ENCODE results near the gene CUEDC1.
"Not testable (repeated sequence)": the region's sequence is repeated elsewhere in the genome, so short reads cannot be mapped to it uniquely, and the experiment has no call there.

CUEDC1 gene

DNA sequence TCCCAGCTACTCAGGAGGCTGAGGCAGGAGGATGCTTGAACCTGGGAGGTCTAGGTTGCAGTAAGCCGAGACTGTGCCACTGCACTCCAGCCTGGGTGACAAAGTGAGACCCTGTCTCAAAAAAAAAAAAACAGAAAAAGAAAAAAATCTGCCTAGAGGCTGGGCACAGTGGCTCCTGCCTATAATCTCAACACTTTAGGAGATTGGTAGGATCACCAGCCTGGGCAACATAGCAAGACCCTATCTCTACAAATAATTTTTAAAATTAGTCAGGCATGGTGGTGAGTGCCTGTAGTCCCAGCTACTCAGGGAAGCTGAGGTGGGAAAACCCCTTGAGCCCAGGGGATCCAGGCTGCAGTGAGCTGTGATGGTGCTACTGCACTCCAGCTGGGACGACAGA lies 17.7 kb downstream of the CUEDC1 start:
- no peak for DNase-seq

DNA sequence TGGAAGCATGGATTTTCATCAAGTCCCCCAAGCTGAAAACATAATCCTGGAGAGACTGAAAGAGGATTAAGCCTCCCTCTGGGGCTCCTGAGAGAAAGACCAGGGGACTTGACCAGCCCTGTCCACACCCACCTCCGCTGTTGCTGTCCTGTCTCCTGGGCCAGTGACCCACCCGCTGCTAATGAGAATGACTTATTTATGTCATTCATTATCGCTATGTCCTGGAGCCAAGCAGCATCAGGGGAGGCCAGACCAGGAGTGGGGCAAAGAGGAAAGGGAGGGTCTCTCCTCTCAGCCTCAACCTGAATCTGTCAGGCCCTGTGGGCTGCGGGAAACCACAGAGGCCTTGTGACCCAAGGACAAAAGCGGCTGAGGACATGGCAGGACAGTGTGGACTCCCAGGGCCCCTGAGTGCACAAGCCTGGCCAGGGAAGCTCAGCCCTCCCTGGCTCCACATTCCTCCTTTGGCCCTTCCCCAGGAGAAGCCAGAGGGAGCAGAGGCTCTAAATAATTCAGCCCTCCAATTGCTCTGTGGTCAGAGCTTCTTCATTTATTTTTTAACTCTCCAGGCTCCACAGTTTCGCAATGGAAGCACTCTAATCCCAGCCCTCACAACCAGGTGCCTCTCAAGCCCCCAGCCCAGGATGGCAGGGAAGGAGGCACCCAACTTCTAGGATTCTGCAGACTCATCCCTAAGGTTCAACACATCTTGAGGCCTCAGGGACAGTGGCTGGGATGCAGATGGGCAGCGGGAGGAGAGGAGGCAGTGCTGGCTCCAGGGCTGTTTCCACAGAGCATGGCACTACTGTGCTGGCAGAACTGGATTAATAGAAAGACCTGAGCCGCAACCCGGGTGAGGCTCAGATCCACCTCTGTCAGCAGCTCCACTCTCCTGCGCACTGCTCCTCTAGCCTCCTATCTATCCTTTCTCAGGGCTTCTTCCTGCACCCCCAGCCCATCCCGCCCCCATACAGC lies 19.1 kb downstream of the CUEDC1 start:
- no peak for DNase-seq

DNA sequence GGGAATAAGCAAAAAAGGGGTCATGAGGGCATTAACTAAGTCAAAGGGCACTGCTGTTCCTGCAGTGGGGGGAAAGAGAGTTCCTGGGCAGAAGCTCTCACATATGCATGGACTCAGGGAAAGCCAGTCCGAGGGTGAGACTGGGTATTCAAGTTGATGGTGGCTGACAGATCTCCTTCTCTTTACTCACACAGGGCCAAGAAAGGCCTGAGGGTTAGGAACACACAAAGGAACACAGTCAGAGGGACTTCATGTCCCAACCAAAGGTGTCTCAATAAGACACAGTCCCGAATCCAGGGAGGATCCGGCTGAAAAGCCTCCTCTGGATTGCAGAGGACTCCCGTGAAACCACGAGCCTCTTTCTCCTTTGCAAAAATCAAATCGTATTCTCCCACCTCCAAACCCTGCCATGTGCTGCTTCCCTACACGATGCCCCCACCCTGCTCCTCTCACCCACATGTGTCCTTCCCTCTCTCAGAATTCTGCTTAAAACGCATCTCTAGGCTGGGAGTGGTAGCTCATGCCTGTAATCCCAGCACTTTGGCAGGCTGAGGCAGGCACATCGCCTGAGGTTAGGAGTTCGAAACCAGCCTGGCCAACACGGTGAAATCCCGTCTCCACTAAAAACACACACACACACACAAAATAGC lies 23.6 kb downstream of the CUEDC1 start:
- no peak for DNase-seq

DNA sequence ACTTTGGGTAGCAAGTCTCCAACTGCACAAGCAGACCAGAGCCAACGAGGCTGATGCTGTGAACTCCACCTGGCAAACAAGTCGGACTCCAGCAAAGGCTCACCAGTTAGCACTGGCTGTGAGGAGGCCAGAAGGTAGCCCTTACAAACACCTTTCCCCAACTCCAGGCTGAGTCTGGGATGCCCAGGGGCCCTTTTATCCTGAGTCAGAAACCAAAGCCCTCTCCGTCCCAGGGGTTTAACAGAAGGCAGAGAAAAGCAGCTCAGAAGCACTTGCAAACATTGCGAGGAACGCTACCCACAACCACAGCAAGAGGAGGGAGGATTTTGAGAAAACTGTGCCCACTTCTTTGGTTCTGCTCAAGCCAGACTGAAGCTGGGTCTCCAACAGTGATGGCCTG lies 25.0 kb downstream of the CUEDC1 start:
- DNase-seq = no peak

DNA sequence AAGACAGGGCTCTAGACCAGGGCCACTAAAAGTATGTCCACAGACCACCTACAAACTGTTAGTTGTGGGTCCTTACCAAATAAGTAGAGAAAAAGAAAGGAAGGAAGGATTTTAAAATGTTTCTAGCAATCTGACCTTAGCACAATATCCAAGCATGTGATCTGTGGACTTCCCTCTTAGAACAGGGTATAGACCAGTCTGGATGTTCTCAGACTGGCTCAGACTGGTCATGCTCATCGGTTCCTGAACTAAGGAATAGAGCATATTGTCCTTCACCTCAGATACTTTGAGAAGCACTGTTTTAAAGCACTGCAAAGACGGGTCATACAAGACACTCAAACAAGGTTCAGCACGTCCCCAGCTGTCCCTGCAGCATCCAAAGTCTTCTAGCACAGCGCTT lies 25.8 kb downstream of the CUEDC1 start:
- no peak for DNase-seq

DNA sequence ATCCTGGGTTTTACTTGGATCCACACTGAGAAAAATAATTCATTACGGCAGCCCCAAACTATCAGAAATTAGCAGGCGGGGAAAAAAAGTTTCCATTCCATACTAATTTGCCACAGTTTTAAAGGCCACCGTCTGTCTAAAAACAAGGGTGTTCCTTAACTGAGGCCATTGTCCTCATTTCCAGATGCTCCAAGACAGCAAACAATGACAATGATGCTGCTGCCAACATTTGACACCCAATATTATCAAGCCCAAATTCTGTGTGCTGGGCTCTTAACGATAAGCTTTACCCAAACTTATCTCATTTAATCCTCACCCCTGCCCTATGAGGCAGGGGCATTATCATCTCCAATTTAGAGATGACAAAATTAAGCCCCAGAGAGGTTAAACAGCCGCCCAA lies 26.3 kb downstream of the CUEDC1 start:
- DNase-seq = no peak

DNA sequence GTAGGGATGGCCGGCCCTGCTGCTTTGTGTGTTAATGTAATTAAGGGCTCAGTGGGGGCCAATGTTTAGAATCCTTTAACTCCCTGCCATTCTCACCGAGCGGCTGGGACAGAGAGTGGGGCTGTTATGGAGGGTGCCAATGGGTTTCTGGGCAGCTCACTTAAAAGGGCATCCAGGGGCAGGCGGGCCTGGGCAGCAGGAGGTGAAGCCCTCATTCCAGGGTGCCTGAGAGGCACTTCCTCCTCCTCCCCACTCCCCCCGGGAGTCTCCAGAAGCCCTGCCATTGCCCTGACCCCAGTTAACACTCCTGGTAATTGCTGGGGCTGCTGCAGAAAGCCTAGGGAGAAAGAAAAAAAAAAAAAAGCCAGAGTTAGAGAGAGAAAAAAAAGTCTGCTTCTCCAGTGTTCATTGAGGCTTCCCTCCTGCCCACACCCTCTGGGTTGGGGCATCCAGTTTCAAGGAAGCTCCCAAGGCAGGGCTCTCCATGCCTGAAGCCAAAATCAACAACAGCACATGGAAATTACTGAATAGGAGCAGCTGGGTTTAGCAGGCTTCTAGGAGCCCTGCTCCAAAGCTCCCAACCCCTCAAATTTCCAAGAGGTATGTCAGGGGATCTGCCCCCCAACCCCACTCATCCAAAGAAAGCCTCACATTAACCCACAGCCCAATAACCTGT lies 28.0 kb downstream of the CUEDC1 start:
- no peak for DNase-seq

DNA sequence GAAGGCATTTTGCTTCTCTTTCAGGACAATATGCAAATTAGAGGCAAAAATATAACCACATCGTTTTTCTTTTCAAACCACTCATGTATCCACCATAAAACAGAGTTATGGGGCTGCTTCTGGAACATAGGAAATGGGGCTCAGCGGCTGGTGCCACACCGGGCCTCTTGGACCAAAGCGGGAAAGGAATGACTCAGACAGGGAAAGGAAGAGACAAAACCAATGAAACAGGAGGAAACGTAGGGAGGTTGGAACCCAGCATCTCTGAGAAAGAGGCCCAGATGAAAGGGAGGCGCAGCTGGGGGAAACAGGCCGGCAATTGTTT lies 28.5 kb downstream of the CUEDC1 start:
- DNase-seq = no peak

DNA sequence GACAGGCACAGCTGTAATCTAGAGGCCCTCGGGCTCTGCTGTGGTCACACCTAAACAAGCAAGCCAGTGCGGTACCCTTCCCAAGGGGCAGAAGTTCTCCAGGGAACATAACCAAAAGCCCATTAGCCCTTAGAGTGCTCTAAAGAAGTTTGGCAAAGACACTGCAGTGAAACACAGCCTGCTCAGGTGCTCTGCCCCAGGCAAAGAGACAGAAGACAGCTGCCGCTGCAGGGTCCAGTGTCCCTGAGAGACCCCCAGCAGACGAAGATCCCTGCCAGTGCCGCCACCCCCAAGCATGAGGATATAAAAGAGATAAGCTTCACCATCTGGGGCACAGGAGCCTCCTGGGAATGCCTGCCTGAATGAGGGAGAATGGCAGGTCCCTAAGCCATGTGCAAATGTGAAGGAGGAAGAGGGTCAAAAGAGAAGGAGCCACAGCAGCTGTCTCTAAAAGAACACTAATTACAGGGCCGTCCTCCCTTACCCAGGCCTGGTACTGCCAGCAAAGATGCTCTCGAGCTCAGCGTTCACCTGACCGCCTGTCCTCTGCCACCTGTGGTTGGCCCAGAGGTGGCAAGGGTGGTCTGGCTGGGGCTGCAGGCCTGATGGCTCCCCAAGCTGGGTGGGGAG lies 29.7 kb downstream of the CUEDC1 start:
- DNase-seq = no peak

DNA sequence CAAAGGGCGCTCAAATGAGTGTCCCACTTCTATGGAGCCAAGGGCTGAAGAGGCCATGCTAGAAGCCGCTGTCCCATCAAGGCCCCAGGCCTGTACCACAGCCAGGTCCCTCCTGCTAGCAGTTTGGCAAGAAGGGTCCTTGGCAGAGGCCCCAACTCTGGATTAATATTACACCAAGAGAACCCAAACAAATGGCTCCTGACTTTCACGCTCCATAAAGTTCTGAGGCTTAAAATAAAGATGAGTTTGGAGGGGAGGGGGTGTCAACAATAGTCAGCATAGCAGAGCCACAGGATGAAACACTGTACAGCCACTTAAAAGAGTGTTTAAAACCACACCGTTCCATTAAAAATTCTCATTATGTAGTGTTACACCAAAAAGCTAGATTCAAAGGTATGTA lies 30.5 kb downstream of the CUEDC1 start:
- no peak for DNase-seq

DNA sequence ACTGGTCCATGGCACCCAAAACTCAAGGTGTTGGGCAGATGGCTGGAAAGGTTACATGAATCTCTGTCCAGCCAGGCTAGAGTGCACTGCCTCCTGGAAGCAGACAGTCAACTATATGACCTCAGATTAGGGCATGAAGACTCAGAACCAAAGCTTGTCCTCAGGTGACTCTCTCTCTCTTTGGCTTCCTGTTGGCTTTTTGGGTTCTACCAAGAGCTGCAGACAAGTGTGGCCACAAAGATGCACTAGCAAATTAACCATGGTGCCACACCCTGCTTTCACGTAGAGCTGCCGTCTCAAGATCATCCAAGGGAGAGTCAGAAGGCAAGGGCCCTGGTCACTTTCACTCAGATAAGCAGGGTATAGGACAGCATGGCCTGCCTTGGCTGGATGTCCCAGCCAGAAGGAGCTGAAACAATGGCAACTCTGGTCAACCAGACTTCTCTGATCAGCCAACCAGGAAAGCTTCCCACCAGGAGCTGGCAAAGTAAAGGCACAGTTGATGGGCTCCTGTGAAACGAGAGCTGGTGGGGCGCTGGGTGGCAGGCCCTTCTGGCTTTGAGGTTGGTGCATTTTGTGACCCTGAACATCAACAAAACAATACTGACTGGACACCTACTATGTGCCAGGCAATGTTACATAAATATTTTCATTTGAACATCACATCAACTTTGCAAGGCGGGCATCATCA lies 31.9 kb downstream of the CUEDC1 start:
- no peak for DNase-seq

DNA sequence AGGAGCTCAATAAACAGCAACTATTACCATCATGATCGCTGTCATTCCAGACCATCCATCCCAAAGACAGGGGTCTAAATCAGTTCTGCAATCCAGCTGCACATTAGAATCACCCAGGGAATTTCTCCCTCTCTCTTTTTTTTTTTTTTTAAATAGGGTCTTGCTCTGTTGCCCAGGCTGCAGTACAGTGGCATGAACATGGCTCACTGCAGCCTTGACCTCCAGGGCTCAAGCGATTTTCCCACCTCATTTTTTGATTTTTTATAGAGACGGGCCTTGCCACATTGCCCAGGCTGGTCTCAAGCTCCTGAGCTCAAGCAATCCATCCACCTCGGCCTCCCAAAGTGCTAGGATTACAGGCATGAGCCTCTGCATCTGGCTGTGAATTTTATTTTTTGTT lies 32.5 kb downstream of the CUEDC1 start:
- DNase-seq = not testable (repeated sequence)

DNA sequence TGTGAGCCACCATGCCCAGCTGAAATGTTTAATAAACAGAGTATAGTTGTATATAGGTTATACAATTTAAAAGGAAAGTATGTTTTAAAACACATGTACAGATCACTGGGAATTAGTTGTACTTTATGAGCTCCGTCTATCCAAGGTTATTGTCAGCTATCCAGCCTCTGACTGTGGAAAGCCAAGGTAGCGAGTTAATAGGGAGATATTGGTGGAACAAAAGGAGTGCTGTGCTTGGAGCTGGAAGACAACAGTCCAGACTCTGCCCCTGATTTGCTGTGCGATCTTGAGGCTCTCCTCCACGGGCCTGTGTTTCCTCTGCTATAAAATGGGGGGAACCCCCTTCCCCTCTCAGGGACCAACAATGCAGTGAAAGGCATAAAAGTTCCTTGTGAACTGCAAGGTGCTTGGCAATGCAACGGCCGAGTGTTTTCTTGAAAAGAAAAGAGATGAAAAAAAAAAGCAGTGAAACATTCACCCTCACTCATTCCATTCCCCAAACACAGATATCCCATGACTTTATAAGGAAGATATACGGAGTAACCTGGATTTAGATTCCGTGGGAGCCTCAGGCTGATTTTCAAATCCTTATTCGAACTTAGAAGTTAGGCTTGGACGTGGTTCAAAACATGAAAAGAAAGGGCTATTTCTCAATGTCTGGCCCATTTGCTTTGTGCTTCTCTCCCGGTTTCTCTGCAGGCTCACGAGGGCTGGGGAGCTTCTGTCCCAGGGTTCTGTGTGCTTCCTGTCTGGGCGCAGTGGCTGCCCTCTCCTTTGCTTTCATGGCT lies 34.1 kb downstream of the CUEDC1 start:
- DNase-seq = no peak

DNA sequence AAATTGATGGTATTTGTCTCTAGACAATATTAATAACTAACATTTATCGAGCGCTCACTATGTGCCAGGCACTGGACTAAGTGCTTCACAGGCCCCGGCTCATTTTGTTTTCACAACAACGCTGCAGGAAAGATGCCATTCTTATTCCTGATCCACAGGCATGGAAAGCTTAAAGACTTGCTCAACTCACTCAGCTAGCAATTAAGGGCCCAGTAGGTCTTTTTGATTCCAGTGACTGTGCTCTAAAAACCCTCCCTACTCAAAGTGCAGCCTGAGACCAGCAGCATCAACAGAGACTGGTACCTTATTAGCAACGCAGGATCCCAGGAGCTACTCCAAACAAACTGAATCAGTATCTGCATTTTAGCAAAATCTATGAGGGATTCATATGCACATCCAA lies 35.3 kb downstream of the CUEDC1 start:
- DNase-seq = no peak

DNA sequence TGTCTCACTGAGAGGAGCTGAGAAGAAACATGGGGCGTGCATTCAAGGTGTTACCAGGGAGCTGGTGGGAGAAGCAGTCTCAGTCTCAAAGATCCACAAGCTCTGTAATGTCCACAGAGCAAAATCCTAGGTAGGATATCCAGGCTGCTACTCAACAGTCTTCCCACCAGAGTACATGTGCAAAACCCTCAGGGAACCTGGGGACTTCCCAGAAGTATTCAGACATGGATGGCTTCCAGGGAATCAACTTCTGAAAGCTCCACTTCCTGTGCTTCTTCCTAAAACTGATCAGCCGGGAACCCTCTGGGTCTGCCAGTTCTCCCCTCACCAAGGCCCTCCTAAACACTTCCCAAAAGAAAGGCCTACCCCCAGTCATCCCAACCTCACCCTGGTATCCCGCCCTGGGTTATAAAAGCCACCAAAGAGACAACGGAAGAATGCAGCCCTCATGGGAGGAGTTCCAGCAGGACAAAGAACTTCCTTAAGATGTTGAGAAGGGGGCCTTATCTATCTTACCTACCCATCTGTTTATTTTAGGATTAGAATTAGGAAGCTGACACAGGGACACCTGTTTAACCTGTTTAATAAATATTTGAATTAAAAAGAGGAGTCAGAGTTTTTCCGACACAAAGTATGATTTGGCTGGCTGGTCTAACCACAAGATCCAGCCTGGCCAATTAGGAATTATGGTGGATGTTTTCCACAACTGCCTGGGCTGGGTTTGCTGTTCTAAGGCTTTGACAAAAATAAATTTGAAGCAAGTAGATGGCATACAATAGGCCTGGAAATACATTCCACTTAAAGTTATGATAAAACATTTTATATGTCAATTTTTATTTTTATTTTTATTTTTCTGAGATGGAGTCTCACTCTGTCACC lies 37.0 kb downstream of the CUEDC1 start:
- DNase-seq = no peak

DNA sequence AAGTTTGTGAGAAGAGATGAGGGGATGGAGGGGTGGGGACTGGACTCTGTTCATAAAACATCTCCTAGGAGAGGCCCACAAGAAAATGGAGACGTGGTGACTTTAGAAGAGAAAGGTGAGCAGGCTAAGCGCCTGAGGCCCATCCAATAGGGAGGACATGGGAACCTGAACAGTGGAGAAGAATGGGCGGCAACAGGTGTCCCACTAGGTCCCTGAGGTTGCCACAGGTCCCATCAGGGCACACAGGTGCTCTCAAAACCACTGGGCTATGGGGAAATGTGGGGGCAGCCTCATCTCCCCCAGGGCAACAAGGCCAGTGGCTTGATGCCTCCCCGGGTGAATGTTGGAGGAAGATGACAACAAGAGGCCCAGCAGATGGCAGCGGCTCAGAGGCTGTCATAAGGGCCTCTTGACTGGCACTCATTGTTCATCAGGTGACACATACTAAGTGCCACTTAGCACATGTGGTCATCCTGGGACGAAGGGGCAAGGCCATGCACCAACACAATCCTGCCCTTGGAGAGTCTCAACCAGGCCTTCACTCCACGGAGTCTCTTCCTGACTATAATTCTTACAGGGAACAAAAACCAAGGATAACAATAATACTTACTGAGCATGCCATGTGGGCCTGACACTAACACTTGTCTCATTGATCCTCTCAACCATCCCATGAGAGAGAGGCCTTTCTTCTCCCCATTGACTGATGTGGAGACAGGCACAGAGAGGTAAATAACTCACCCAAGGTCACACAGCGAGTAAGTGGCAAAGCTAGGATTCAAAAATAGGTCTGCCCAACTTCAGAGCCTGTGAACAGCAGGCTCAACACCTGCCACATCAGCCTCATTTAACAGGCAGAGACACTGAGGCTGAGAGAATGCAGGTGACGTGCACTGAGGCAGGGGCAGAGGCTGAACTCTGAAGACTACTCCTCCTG lies 38.0 kb downstream of the CUEDC1 start:
- peak; percentile 11 for DNase-seq

DNA sequence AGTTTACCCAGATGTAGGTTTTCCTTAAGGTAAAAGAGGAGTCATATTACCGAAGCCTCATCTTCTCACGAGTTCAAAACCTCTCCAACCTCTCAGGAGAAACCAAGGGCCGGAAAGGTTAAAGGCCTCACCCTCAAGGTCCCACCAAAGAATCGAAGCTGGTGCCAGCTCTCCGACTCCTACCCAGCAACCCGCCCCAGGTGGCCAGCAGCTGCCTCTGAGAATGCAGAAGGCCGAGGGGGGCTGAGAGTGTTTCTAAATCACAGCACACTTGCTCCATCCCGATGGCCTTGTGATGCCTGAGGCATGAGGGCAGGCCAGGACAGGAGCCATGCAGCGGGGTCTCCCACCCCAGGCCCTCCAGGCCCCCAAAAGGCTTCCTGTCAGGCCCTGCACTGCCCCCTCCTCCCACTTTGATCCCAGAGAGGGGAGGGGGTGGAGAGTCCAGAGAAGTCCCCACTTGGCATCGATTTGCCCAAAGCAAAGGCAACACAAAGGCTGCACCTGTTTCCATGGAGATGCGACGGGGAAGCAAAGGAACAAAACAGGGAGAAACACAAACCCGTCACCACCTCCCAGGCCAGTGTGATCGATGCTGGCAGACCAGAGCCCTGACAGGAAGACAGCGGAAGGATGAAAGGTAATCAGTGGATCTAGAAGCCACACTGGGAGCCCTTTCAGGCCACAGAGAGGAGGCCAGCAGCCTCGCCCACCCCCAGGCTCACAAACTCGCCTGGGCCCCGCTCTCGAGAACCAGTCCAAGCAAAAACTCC lies 39.0 kb downstream of the CUEDC1 start:
- DNase-seq = no peak

DNA sequence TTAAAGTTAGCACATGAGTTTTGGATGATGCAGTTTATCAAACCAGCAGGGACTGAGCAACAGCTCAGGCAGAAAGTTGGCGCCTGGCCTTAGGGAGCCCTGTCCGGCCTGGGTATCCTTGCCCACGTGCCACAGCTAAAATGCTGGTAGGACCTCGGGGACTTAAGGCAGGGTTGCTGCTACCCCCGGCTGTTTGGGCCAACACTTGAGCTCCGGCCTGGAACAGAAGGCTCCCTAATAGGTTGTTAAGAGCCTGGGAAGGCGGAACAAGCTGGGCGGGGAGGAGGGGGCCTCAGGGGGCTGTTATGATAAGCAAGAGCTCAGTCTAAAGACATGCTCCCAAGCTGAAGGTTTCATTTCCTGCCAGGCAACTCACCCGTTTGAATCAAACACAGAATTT lies 39.7 kb downstream of the CUEDC1 start:
- DNase-seq = no peak
